HepG2 (cell line): ENCODE measurements around the gene ADAT3. TPM values are rescaled to one million over a fixed set of nuclear protein-coding genes. Genes with fewer than 3 reads are reported as not detected.

ENCODE experiments used
- ATAC-seq: fragments of 200-7000 bp; cut with Tn5 transposase; 3 replicates; pipeline ENCODE4 v1.9.1; 2020; ENCODE audit warnings: mild to moderate bottlenecking, moderate library complexity
- BruUV-seq: library from RNA; stranded (reverse); fragments of 400-500 nt; replicated peaks from 2 replicates; lab custom pipeline; 2021; lab: Mats Ljungman, UMichigan
- CTCF ChIA-PET: fragments of 300-600 bp; formaldehyde crosslinking; extraction: SDS; loops from one replicate; lab custom pipeline; 2021; ENCODE audit warnings: low total read pairs, inconsistent platforms, low intra/inter-chr PET ratio; lab: Yijun Ruan, JAX
- POLR2A ChIA-PET: fragments of 350-600 bp; sonication (Branson Sonifier 250); formaldehyde crosslinking; loops from one replicate; lab custom pipeline; 2020; ENCODE audit warnings: antibody characterized with exemption, inconsistent platforms; lab: Yijun Ruan, JAX
- DNase-seq: peaks from one replicate; pipeline ENCODE4 v3.0.0-alpha.2; 2015; ENCODE audit warnings: low spot score
- FAIRE-seq: peaks from 3 replicates; lab custom pipeline; 2011; peaks lifted over from hg19 to GRCh38; lab: Jason Lieb, UNC
- H2AFZ ChIP-seq: one replicate; pipeline ENCODE4 v1.6.1; 2011; ENCODE audit warnings: low read length, inconsistent platforms
- H3K27ac ChIP-seq: fragments of 300-600 bp; 3 replicates; pipeline ENCODE4 v1.8.0; 2011; ENCODE audit warnings: mixed run types, mild to moderate bottlenecking, mixed read lengths, low read length, inconsistent platforms; ENCODE audit not compliant: insufficient read depth; ENCODE audit errors: extremely low read length
- H3K27me3 ChIP-seq, 2 experiments: fragments of 200-600 bp in 1 of 2; 2 replicates in 1 of 2; 3 replicates in 1 of 2; pipeline versions ENCODE4 v1.6.0 to v1.8.0; 2011; ENCODE audit warnings: low read length in 2 of 2, mild to moderate bottlenecking in 2 of 2, moderate library complexity in 2 of 2, inconsistent platforms in 1 of 2; ENCODE audit not compliant: insufficient read depth in 2 of 2, control insufficient read depth in 1 of 2
- H3K36me3 ChIP-seq, 2 experiments: fragments of 200-600 bp in 1 of 2; replicated peaks in 1 of 2; 2 replicates in 1 of 2; 3 replicates in 1 of 2; pipeline versions ENCODE4 v1.5.1 to v1.8.0; 2011; ENCODE audit warnings: low read length in 2 of 2, inconsistent platforms in 1 of 2; ENCODE audit not compliant: insufficient read depth in 2 of 2, control insufficient read depth in 1 of 2
- H3K4me1 ChIP-seq: 2 replicates; pipeline ENCODE4 v1.5.1; 2012; ENCODE audit warnings: low read length, inconsistent platforms; ENCODE audit not compliant: insufficient read depth
- H3K4me2 ChIP-seq: 2 replicates; pipeline ENCODE4 v1.6.0; 2011; ENCODE audit warnings: low read depth, low read length, inconsistent platforms
- H3K4me3 ChIP-seq, 3 experiments: fragments of 200-600 bp in 1 of 3; sonication (generic), shearing (Covaris generic) in 1 of 3; replicated peaks in 1 of 3; 2 replicates each; pipeline ENCODE4 v1.5.1; 2011 to 2016; ENCODE audit warnings: low read length in 3 of 3, inconsistent platforms in 2 of 3, low read depth in 2 of 3, mild to moderate bottlenecking in 2 of 3, control low read depth in 1 of 3, mixed read lengths in 1 of 3; ENCODE audit not compliant: insufficient read depth in 1 of 3
- H3K79me2 ChIP-seq: one replicate; pipeline ENCODE4 v1.6.1; 2011; ENCODE audit warnings: low read length, inconsistent platforms; ENCODE audit not compliant: insufficient read depth
- H3K9ac ChIP-seq: 2 replicates; pipeline ENCODE4 v1.6.0; 2011; ENCODE audit warnings: mild to moderate bottlenecking, low read depth, low read length, inconsistent platforms; ENCODE audit not compliant: insufficient read depth
- H3K9me3 ChIP-seq: 2 replicates; pipeline ENCODE4 v1.5.1; 2012; ENCODE audit warnings: mild to moderate bottlenecking, low read length
- H4K20me1 ChIP-seq: 2 replicates; pipeline ENCODE4 v1.6.0; 2011; ENCODE audit warnings: inconsistent platforms, mild to moderate bottlenecking, low read length, moderate library complexity; ENCODE audit not compliant: insufficient read depth
- KMT2B ChIP-seq: IDR thresholded peaks from 2 replicates; pipeline ENCODE4 v1.6.1; 2016; ENCODE audit warnings: missing genetic modification reagents, missing compliant biosample characterization
- SIN3A ChIP-seq: IDR thresholded peaks from 2 replicates; pipeline ENCODE4 v1.6.1; 2011; ENCODE audit warnings: low read depth, mild to moderate bottlenecking, control low read depth, low read length, borderline replicate concordance
- XRCC5 ChIP-seq: fragments of 200-400 bp; formaldehyde crosslinking; optimal IDR thresholded peaks from 2 replicates; pipeline ENCODE3; 2017; ENCODE audit warnings: mild to moderate bottlenecking, low read length
- WGBS: methylation state at CpG from one replicate; pipeline ENCODE4 v1.1.6; 2017; ENCODE audit warnings: low lambda C conversion rate; 5-methylcytosine and 5-hydroxymethylcytosine counted together
- in situ Hi-C: cut with HindIII; loops from 2 replicates; pipeline ENCODE4 v1.10.0; 2017; ENCODE audit warnings: low pct_unique_long_range_greater_than_20kb; ENCODE audit not compliant: extremely low pct_ligation_motif_present
- intact Hi-C: fragments of 100-400 bp; cut with micrococcal nuclease; formaldehyde crosslinking; loops from one replicate; pipeline ENCODE4 v1.10.0; 2022; ENCODE audit not compliant: unreplicated experiment
- polyA plus RNA-seq, 8 experiments: library from polyadenylated mRNA; depleted of rRNA in 3 of 8; stranded (reverse) in 7 of 8; unstranded in 1 of 8; fragments of >200 nt; fragmentation: Illumina TruSeq in 4 of 8; extraction: Trizol in 4 of 8; gene quantifications; 2 replicates each; pipeline versions ENCODE4 v1.2.1 to v1.2.3, GENCODE V29; 2011 to 2016; ENCODE audit warnings: low read depth in 4 of 8, missing spikeins in 1 of 8, mixed read lengths in 1 of 8; ENCODE audit not compliant: insufficient read depth in 1 of 8
- total RNA-seq, 5 experiments: library from RNA; depleted of rRNA; stranded (reverse); fragments of >200 nt; fragmentation: Illumina TruSeq; extraction: Trizol; gene quantifications; 2 replicates each; pipeline ENCODE4 v1.2.3, GENCODE V29; 2016; ENCODE audit warnings: low read depth in 1 of 5
- TF ChIP-seq, protein P1 (sequence below): sonication (generic); formaldehyde crosslinking; IDR thresholded peaks from 2 replicates; pipeline ENCODE4 v1.4.0; 2020; ENCODE audit warnings: missing genetic modification reagents

The ADAT3 gene
- total and polyA plus RNA-seq, 2 of the 13 experiments (the other 11 are each of a cell fraction or from before 2014, with no cell fraction given): 0.95 to 3.5 TPM

DNA sequence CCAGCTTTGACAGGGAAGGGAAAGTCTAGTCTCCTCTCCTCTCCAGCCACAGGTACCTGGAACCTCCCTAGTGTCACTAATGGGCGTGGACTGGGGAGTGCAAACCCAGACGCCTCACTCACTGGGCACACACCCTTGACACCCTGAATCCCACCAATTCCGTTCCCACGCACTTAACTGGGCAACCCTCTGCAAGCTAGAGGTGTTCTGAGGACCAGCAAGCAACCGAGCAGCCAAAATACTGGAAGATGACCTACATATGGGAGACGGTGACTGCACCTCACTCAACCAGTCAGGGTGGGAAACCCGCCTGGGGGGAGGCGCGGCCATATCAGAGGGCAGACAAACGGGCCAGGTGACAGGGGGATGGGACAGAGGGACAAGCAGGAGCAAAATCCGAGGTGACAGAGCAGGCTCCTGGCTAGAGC, 20.9 kb upstream of the ADAT3 start:
- ChIA-PET CTCF (no interaction called here), POLR2A (interaction anchor here (1.1 kb wide), 1 partner anchor 18 kb away, joined by 5 read pairs; no protein-coding TSS in a partner anchor)
- TF ChIP-seq SIN3A: peak; percentile 16; the same call in 1 of the 2 replicates
- no peak for TF ChIP-seq XRCC5
- TF ChIP-seq, protein P1, sequence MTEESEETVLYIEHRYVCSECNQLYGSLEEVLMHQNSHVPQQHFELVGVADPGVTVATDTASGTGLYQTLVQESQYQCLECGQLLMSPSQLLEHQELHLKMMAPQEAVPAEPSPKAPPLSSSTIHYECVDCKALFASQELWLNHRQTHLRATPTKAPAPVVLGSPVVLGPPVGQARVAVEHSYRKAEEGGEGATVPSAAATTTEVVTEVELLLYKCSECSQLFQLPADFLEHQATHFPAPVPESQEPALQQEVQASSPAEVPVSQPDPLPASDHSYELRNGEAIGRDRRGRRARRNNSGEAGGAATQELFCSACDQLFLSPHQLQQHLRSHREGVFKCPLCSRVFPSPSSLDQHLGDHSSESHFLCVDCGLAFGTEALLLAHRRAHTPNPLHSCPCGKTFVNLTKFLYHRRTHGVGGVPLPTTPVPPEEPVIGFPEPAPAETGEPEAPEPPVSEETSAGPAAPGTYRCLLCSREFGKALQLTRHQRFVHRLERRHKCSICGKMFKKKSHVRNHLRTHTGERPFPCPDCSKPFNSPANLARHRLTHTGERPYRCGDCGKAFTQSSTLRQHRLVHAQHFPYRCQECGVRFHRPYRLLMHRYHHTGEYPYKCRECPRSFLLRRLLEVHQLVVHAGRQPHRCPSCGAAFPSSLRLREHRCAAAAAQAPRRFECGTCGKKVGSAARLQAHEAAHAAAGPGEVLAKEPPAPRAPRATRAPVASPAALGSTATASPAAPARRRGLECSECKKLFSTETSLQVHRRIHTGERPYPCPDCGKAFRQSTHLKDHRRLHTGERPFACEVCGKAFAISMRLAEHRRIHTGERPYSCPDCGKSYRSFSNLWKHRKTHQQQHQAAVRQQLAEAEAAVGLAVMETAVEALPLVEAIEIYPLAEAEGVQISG: 0 out of 2 replicates have a peak, but pooled peaks have one; percentile 11
- TF ChIP-seq KMT2B (CRISPR knock-in tag): 0 out of 2 replicates have a peak, but pooled peaks have one; percentile 6
- DNase-seq (no peak), FAIRE-seq (no peak), ATAC-seq (peak; percentile 21; the same call in 2 of the 3 replicates)
- peaks cover 32% of the 10 kb centered on the region for H3K79me2 ChIP-seq
- H3K27me3 ChIP-seq: no peaks in the 10 kb centered on the region
- peak overlapping the region; percentile 77 to 99 (median 89) for H3K4me3 ChIP-seq
- H3K27ac ChIP-seq: peak overlapping the region; percentile 63
- H2AFZ ChIP-seq: no peak overlapping the region
- peak overlapping the region; percentile 90 for H3K9ac ChIP-seq
- WGBS: 4% methylated on average over 11 of the region's 11 CpGs
- intact Hi-C loops (no loop called here), in situ Hi-C loops (no loop called here)
- peak overlapping the region; percentile 91 for H3K4me2 ChIP-seq
- H3K36me3 ChIP-seq: peaks cover 0 to 3% of the 10 kb centered on the region in 2 experiments; a peak in 1 of 5 replicates
- no TSS peak for BruUV-seq
- peaks cover 16% of the 10 kb centered on the region for H4K20me1 ChIP-seq
- H3K4me1 ChIP-seq: peaks cover 50% of the 10 kb centered on the region
- no peaks in the 10 kb centered on the region for H3K9me3 ChIP-seq
